ENCODE data around the gene ATXN1.
"Not testable (repeated sequence)": the region's sequence is repeated elsewhere in the genome, so short reads cannot be mapped to it uniquely, and the experiment has no call there.

ATXN1 gene

GRCh38 chr6:16263464-16264099 is 497.7 kb downstream of the ATXN1 start:
- not testable (repeated sequence) for DNase-seq

- DNase-seq = not testable (repeated sequence)
Observed at GRCh38 chr6:16262773-16263172, 498.5 kb downstream of the ATXN1 start.

- DNase-seq = not testable (repeated sequence)
Observed at GRCh38 chr6:16260602-16261001, 500.7 kb downstream of the ATXN1 start.

GRCh38 chr6:16259604-16260003 is 501.7 kb downstream of the ATXN1 start:
- not testable (repeated sequence) for DNase-seq

DNA sequence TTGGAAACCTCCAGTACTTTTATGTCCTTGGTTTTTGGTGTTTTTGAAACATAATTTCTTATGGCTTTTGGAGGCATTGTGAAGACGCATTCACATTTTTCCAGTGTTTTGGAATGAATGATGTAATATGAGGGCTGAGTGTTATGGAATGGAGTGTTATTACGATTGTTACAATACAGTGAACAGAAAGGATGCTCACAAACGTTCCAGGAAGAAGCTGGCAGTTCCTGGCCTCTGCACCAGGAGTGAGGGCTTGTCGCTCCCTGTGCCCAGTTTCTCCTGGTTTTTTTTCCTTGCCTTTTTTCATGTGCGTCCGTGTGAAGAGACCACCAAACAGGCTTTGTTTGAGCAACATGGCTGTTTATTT is 502.6 kb downstream of the ATXN1 start:
- no peak for DNase-seq

- DNase-seq = no peak
Observed at GRCh38 chr6:16257999-16258708, 503.1 kb downstream of the ATXN1 start.

GRCh38 chr6:16256781-16257180 is 504.5 kb downstream of the ATXN1 start:
- no peak for DNase-seq

DNA sequence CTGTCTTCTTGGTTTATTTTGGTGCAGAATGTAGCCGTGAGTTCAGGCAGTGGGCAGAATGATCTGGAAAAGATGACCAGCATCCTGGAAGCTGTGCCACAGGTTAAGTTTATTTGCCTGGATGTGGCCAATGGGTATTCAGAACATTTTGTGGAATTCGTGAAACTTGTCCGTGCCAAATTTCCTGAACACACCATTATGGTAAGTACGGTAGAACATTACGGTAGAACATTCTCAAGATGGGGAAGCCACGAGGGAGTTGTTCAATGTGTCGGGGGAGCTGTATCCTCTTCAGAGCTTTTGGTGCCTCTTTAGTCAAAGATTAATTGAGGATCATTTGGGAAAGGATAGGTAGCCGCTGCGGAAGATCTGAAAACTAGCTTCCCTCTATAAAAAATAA is 506.7 kb downstream of the ATXN1 start:
- DNase-seq = no peak

- no peak for DNase-seq
Observed at GRCh38 chr6:16253399-16254144, 507.7 kb downstream of the ATXN1 start.

- DNase-seq = no peak
Observed at GRCh38 chr6:16252686-16253299, 508.5 kb downstream of the ATXN1 start.

GRCh38 chr6:16251706-16252105 is 509.6 kb downstream of the ATXN1 start:
- DNase-seq = no peak

DNA sequence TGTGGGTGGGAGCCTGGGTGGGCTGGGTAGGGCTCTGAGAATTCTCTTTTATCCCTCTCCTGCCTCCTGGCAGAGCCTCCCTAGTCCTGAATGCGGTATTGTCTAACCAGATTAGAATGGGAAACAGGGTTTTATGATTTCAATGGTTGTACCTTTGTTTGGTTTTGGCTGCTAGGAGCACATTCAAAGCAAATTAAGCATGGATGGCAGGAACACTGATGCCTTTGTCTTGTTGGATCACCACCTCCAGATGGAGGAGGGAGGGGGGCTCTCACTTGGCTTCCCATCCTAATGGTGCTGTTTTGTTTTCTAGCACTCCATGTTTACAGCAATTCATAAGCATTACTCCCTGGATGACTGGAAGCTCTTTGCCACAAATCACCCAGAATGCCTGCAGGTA is 511.3 kb downstream of the ATXN1 start:
- no peak for DNase-seq
